HG03139 (cell line): Measurements from ENCODE around the gene ZNF30.
"Not testable (repeated sequence)": the region's sequence is repeated elsewhere in the genome, so short reads cannot be mapped to it uniquely, and the experiment has no call there.

Experiments used
- ATAC-seq: cut with Tn5 transposase; IDR thresholded peaks from one replicate; pipeline ENCODE4 v1.9.1; 2021; ENCODE audit not compliant: unreplicated experiment

Gene ZNF30

GRCh38 chr19:34985249-34986022 is 58.7 kb downstream of the ZNF30 start:
- no peak for ATAC-seq

GRCh38 chr19:34988119-34988518 is 61.4 kb downstream of the ZNF30 start:
- ATAC-seq = no peak

- no peak for ATAC-seq
These were observed 62.6 kb downstream of the ZNF30 start for GRCh38 chr19:34989298-34989697.

- ATAC-seq = no peak
These were observed 64.0 kb downstream of the ZNF30 start for GRCh38 chr19:34990578-34991192.

- ATAC-seq = no peak
These were observed 65.0 kb downstream of the ZNF30 start for GRCh38 chr19:34991542-34992333.

- not testable (repeated sequence) for ATAC-seq
These were observed 65.9 kb downstream of the ZNF30 start for GRCh38 chr19:34992582-34992981.

- ATAC-seq = no peak
These were observed 67.6 kb downstream of the ZNF30 start for GRCh38 chr19:34994286-34994642.
